ENCODE data around the gene LPP.
"Not testable (repeated sequence)": the region's sequence is repeated elsewhere in the genome, so short reads cannot be mapped to it uniquely, and the experiment has no call there.

The LPP gene

GRCh38 chr3:188394623-188395022 is 240.7 kb downstream of the LPP start:
- no peak for DNase-seq (ENCODE audit: low read depth in 3 of 3, low spot score in 1 of 3)

DNA sequence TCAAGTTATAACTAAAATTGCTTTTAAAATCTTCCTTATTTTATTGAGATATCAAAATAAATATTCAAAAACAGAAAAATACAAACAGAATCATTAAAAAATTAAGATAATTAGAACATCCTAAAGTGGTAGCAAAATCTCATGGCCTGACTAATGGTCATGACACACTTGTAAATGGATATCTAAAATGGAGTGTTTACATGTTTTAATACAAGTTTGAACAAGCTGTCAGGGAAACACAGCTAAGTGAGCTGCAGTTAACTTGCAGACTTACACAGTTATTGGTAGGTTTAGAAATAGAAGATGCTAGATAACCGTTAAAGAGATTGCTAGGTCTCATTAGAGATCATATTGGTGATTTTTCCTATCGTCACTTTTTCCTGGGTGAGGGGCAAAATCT is 242.3 kb downstream of the LPP start:
- DNase-seq (ENCODE audit: low read depth in 3 of 3, low spot score in 1 of 3): no peak

GRCh38 chr3:188396900-188397299 is 242.9 kb downstream of the LPP start:
- DNase-seq (ENCODE audit: low read depth in 3 of 3, low spot score in 1 of 3): no peak

DNA sequence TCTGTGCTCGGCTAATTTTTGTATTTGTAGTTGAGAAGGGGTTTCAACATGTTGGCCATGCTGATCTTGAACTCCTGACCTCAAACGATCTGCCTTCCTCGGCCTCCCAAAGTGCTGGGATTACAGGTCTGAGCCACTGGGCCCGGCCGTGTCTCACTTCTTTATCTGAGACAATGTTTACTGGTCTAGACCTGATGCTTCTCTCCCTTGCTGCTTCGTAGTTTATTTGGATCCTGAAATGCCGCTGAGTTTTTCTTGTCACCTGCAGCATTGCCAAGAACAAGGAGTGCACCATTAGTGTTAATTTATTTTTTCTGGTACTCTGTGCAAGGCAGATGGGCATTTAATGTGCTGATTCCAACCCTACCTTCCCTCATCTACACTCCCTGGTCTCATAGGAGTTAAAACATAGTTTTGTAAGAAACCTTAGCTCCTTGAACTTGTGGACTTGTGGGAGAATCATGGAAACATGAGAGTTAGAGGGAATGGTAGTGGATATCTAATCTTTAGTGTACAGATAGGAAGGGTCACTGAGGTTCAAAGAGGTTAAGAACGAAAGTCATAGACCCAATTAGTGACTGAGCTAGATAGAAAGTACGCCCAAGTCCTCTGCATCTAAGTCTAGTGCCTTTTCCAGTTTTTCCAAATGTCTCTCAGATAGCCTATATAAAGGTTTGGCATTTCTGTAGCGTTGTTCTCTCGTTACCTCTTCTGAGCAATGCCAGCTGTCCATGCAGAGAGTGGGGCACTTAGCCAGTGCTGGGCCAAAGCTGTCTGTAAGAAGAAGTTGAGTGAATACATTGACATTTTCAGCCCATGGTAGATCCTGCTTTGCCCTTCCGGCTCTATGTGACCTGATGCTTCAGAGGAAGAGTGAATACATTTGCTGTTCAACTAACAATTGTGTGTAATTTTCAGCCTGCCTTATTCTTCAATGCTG is 244.1 kb downstream of the LPP start:
- DNase-seq (ENCODE audit: low read depth in 3 of 3, low spot score in 1 of 3): no peak

DNA sequence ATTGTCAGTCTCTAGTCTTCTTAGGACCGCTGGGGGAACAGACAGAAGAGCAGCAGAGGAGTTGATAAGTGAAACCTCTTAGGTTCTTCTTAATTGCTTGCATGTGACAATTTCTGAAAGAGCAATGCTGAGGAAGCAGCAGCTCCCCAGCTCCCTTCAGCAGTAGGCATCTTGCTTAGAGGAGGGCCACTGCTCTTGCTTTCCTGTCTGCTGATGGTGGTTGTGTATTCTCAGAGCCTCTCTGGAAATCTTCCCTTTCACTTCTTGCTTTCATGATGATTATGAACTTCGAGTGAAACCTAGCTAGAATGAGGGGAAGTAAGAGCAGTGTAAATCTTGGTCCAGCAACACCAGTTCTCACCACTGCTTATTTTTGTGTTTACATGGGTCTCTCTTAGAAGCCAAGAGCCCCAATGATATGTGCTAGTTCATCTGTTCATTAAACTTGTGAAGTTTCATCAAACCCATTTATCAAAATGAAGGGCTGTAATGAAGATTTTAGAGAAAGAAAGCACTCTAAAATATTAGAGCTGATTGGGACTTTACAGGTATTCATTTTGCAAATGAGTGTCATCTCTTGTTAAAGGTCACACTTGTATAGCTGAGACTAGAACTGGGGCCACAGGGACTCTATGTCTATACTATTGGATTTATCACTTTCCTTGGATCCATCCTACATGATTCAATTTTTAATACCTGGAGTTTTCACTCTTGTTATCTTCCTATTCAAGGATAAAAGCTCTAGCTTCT is 246.7 kb downstream of the LPP start:
- no peak for DNase-seq (ENCODE audit: low read depth in 3 of 3, low spot score in 1 of 3)

DNA sequence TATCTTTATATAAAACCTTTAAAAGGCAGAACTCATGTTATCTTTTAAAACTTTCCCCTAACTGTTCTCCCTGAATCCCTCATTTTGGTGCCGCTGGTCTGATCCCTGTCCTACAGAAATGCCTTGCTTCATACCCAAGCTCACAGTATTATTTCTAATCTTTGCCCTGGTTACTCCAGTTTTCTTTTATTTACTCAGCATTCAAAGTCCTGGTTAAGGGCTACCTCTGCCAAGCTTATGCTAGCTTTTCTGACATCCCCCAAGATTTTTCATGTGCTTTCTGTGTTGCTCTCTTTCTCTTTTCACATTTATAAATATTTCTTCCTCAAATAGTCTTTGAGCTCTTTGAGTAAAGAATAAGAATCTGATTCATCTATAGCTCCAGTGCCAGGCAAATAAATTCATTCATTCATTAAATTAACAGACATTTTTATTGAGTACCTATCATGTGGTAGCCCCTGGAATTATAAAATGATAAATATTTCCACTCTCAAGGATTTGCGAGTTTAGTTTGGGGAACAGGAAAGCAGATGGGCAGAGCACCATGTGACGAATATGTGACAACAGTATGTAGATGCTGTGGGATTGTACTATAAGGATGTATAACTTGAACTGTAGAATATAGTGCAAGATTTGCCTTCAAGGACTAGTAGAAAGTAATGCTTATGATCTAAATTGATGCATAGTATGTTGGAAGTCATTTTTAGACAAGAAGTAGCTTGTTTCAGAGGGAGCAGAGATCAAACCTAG is 247.5 kb downstream of the LPP start:
- no peak for DNase-seq (ENCODE audit: low read depth in 3 of 3, low spot score in 1 of 3)

DNA sequence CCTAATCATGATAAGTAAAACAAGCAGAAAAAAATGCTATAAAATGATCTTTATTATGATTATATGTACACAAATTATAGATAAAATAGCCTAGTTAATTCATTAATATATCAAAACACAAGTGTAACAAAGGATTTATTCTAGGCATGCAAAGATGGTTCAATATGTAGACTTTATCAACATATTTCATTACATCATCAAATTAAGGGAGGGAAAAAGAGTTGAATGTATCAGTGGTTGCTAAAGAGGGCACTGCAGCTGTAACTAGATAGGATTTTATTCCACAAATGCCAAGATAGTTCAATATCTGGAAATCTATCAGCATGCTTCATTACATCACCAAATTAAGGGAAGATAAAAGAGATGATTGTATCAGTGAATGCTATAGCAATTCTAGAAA is 248.3 kb downstream of the LPP start:
- no peak for DNase-seq (ENCODE audit: low read depth in 3 of 3, low spot score in 1 of 3)

GRCh38 chr3:188403404-188403803 is 249.4 kb downstream of the LPP start:
- no peak for DNase-seq (ENCODE audit: low read depth in 3 of 3, low spot score in 1 of 3)

DNA sequence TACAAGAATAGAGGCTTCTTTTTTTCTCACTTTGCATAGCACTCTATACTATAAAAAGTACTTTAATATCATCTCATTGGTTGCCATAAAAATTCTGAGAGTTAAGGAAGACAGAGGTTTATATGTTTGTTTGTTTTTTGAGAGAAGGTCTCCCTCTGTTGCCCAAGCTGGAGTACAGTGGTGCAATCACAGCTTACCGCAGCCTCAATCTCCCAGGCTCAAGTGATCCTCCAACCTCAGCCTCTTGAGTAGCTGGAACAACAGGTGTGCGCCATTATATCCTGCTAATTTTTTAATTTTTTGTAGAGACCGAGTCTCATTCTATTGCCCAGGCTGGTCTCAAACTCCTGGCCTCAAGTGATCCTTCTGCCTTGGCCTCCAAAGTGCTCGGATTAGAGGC is 250.2 kb downstream of the LPP start:
- DNase-seq (ENCODE audit: low read depth in 3 of 3, low spot score in 1 of 3): no peak

- no peak for DNase-seq (ENCODE audit: low read depth in 3 of 3, low spot score in 1 of 3)
Observed at GRCh38 chr3:188404701-188405100, 250.7 kb downstream of the LPP start.

- DNase-seq (ENCODE audit: low read depth in 3 of 3, low spot score in 1 of 3): no peak
Observed at GRCh38 chr3:188407158-188407880, 253.4 kb downstream of the LPP start.

DNA sequence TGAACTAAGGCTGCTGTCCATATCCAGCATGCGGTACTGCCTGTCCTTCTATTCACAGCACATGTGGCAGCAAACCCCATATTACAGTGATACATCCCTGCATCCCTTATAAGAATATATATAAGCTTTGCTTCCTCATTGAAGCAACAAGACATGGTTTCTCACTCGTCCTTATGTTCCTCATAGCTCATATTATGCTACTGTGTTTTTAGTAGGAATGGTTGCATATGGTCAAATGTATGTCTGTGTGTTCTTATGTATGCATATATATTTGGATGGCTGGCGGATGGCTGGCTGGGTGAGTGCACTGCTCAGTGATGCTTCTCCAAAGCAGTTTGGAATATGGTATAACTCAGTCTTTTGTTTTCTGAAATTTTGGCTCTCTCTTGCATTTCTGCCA is 254.9 kb downstream of the LPP start:
- no peak for DNase-seq (ENCODE audit: low read depth in 3 of 3, low spot score in 1 of 3)

- no peak for DNase-seq (ENCODE audit: low read depth in 3 of 3, low spot score in 1 of 3)
Observed at GRCh38 chr3:188411750-188412149, 257.8 kb downstream of the LPP start.

GRCh38 chr3:188415196-188415595 is 261.2 kb downstream of the LPP start:
- DNase-seq (ENCODE audit: low read depth in 3 of 3, low spot score in 1 of 3): no peak

DNA sequence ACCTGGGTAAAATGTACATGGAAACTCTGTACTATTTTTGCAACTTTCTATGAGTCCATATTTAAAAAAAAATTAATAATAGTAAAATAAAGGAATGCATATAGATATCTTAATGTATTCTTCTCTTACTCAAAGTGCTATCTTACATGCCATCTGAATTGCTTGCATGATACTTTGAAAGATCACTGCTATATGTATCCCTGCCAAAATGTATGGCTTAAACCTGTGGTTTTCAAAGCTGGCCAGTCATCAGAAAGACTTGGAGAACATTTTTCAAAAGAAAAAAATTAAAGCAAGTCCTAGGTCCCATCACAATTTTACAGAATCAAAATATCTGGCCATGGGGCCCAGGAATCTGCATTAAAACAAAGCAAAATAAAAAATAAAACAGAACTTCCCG is 262.1 kb downstream of the LPP start:
- no peak for DNase-seq (ENCODE audit: low read depth in 3 of 3, low spot score in 1 of 3)

DNA sequence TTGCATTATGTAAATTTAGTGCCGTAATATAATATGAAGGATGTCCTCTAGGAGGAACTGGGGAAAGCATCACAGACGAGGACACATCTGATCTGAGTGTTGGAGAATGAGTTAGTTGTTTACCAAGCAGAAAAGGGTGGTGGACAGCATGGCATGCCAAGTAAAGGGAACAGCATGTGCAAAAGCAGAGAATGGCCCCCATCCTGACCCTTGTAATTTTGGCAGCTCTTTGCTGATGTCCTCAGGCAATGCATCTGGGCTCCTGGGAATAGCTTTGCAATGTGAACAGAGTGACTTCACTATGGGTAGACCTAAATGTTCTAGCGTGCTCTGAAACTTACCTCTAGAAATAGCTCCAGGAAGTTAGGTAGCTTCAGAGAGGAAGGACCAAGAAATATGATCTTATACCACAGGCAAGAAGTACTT is 263.3 kb downstream of the LPP start:
- DNase-seq (ENCODE audit: low read depth in 3 of 3, low spot score in 1 of 3): no peak

DNA sequence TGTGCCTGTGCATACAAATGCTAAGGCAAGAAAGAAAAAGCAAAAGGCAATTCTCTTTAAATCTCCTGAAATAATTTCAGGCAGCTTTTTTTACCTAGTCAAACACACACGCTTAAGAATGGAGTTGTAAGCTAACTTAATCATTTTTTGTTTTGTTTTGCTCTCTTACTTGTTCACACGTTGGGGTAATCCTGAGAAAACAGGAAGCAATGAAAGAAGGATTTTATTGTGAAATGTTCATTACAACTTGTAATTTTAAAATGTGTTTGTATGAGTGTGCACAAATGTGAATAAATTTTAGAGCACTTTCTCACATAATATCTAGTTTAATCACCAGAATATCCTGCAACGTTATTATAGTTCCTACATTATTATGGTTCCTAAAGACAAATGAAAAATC is 263.8 kb downstream of the LPP start:
- no peak for DNase-seq (ENCODE audit: low read depth in 3 of 3, low spot score in 1 of 3)

DNA sequence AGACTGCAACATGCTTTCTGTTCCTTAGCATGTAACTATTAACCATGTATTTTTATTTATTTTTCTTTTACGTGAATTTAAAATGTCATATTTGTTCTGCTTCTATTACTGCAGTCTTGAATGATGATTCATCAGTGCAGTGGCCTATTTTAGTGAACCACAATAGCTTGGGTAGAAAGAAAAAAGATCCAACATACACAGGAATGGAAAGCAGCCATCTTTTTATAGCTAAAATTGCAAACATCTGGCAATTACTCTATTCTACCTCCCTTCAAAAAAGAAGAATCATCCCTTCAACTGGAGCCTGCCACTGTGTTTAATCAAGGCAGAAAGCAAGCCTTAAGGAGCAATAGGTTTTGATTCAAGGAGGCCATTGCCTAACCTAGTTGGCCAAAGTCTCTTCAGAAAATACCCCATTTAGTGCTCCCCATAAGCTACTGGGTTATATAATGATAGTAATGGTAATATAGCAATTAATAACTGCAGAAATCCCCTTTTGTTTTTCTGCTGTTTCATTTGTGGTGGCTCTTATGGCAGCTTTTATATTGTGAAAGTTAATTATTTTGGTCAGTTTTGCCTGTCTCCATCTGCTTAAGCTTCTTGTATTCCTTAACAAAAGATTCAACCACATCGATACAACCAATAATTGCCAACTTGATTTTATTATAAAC is 267.3 kb downstream of the LPP start:
- no peak for DNase-seq (ENCODE audit: low read depth in 3 of 3, low spot score in 1 of 3)

DNA sequence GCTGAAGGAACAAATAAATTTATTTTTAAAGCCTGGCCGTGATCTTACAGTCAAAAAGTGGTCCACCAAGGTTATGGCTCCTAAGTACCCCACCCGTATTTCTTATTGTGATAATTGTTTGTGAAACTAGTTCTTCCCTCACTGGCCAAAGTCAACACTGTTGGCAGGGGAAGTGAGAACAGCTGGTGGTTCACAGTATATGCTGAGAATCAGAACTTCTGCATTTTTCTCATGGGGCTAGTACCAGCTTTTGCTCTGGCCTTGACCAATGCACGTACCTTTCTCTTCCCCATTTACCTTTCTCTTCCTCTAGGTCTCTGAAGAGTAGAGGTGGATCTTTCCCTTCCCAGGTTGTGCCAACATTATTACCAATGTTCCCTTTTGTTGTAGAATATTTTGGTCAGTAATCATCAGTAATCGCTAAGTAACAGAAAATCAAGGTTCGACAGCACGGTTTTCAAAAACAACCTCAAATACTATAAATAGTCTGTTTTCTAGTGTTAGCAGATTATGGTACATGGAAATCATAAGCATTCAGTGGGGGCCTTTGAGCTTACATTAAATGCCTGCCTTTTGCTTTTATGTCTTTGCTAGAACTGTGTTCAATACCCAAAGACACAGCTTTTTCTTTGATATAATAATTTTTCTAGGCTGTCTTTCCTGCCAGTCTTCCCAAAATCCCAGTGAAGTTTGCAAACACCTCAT is 268.0 kb downstream of the LPP start:
- no peak for DNase-seq (ENCODE audit: low read depth in 3 of 3, low spot score in 1 of 3)

DNA sequence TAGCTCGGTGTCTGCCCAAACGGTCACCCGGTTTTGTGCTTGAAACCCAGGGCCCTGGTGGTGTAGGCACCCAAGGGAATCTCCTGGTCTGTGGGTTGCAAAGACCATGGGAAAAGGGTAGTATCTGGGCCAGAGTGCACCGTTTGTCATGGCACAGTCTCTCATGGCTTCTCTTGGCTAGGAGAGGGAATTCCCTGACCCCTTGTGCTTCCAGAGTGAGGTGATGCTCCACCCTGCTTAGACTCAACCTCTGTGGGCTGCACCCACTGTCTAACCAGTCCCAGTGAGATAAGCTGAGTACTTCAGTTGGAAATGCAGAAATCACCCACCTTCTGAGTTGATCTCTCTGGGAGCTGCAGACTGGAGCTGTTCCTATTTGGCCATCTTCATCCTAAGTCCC is 274.0 kb downstream of the LPP start:
- not testable (repeated sequence) for DNase-seq (ENCODE audit: low read depth in 3 of 3, low spot score in 1 of 3)
